IPS DF 4.7 (cell line): ENCODE data around the gene DNAI2.

ENCODE experiments used
- DNase-seq: peaks from one replicate; pipeline ENCODE4 v3.0.0-alpha.2; 2013; ENCODE audit warnings: low spot score; ENCODE audit errors: extremely low read depth

The DNAI2 gene

GRCh38 chr17:74304184-74304583 is 30.1 kb downstream of the DNAI2 start:
- DNase-seq = no peak

- no peak for DNase-seq
Observed at GRCh38 chr17:74305865-74306654, 32.0 kb downstream of the DNAI2 start.

- no peak for DNase-seq
Observed at GRCh38 chr17:74307984-74308773, 34.1 kb downstream of the DNAI2 start.

- DNase-seq = no peak
Observed at GRCh38 chr17:74309902-74310301, 35.9 kb downstream of the DNAI2 start.

- DNase-seq = no peak
Observed at GRCh38 chr17:74314877-74315276, 40.8 kb downstream of the DNAI2 start.

- no peak for DNase-seq
Observed at GRCh38 chr17:74316220-74316619, 42.2 kb downstream of the DNAI2 start.

- DNase-seq = no peak
Observed at GRCh38 chr17:74317071-74317470, 43.0 kb downstream of the DNAI2 start.

- no peak for DNase-seq
Observed at GRCh38 chr17:74318391-74318790, 44.4 kb downstream of the DNAI2 start.

GRCh38 chr17:74324521-74324920 is 50.5 kb downstream of the DNAI2 start:
- DNase-seq = no peak

GRCh38 chr17:74325376-74325742 is 51.3 kb downstream of the DNAI2 start:
- no peak for DNase-seq

- no peak for DNase-seq
Observed at GRCh38 chr17:74325743-74326379, 51.8 kb downstream of the DNAI2 start, which contains the start of gene KIF19. Gene KIF19, plus strand, starts transcription at chr17:74326226. Its CDS starts 124 bp downstream, at chr17:74326350.

- no peak for DNase-seq
Observed at GRCh38 chr17:74326506-74326905, 52.5 kb downstream of the DNAI2 start.

GRCh38 chr17:74328487-74328886 is 54.5 kb downstream of the DNAI2 start:
- no peak for DNase-seq

- no peak for DNase-seq
Observed at GRCh38 chr17:74329378-74329777, 55.3 kb downstream of the DNAI2 start.

GRCh38 chr17:74330446-74330845 is 56.4 kb downstream of the DNAI2 start:
- DNase-seq = no peak

GRCh38 chr17:74332017-74332650 is 58.1 kb downstream of the DNAI2 start:
- no peak for DNase-seq

- DNase-seq = no peak
Observed at GRCh38 chr17:74332763-74333283, 58.8 kb downstream of the DNAI2 start.

GRCh38 chr17:74334393-74335039 is 60.5 kb downstream of the DNAI2 start:
- DNase-seq = no peak

- DNase-seq = no peak
Observed at GRCh38 chr17:74335529-74336062, 61.6 kb downstream of the DNAI2 start.

- DNase-seq = no peak
Observed at GRCh38 chr17:74336307-74336706, 62.3 kb downstream of the DNAI2 start.
